HG03060 (cell line): ENCODE data around the gene PVALEF.
"Not testable (repeated sequence)": the region's sequence is repeated elsewhere in the genome, so short reads cannot be mapped to it uniquely, and the experiment has no call there.

Source experiments
- ATAC-seq: cut with Tn5 transposase; IDR thresholded peaks from one replicate; pipeline ENCODE4 v1.9.1; 2021; ENCODE audit warnings: low read depth, moderate number of reproducible peaks; ENCODE audit not compliant: unreplicated experiment

PVALEF gene

GRCh38 chr17:81210466-81210865 lies 45.2 kb downstream of the PVALEF start:
- ATAC-seq = no peak

GRCh38 chr17:81210868-81211267 lies 45.6 kb downstream of the PVALEF start:
- ATAC-seq = no peak

GRCh38 chr17:81212365-81212764 lies 47.1 kb downstream of the PVALEF start:
- ATAC-seq = no peak

- ATAC-seq = no peak
These were observed 48.7 kb downstream of the PVALEF start for GRCh38 chr17:81213978-81214377.

- no peak for ATAC-seq
These were observed 52.2 kb downstream of the PVALEF start for GRCh38 chr17:81217491-81217890.

- ATAC-seq = no peak
These were observed 53.2 kb downstream of the PVALEF start for GRCh38 chr17:81218459-81218858.

- ATAC-seq = no peak
These were observed 53.7 kb downstream of the PVALEF start for GRCh38 chr17:81218991-81219390.

GRCh38 chr17:81219476-81220180 lies 54.3 kb downstream of the PVALEF start:
- ATAC-seq = no peak

GRCh38 chr17:81221371-81221841 lies 56.1 kb downstream of the PVALEF start:
- ATAC-seq = no peak

GRCh38 chr17:81221842-81222619 lies 56.7 kb downstream of the PVALEF start:
- ATAC-seq = no peak

- ATAC-seq = no peak
These were observed 57.3 kb downstream of the PVALEF start for GRCh38 chr17:81222620-81222905.

- peak; percentile 91 for ATAC-seq
These were observed 57.8 kb downstream of the PVALEF start, which contains the start of gene CEP131 for GRCh38 chr17:81222906-81223761. CEP131 (minus strand) TSS chr17:81222965; CDS start chr17:81220056, 2,909 bp downstream.

- no peak for ATAC-seq
These were observed 58.4 kb downstream of the PVALEF start for GRCh38 chr17:81223762-81224130.

GRCh38 chr17:81227630-81228029 lies 62.3 kb downstream of the PVALEF start:
- not testable (repeated sequence) for ATAC-seq

- ATAC-seq = no peak
These were observed 63.1 kb downstream of the PVALEF start for GRCh38 chr17:81228420-81228819.

GRCh38 chr17:81228834-81229665 lies 63.7 kb downstream of the PVALEF start:
- no peak for ATAC-seq

GRCh38 chr17:81229666-81229920 lies 64.3 kb downstream of the PVALEF start:
- no peak for ATAC-seq

GRCh38 chr17:81230043-81230820 lies 64.9 kb downstream of the PVALEF start:
- ATAC-seq = no peak

- no peak for ATAC-seq
These were observed 65.9 kb downstream of the PVALEF start for GRCh38 chr17:81231121-81231645.
